IPS DF 4.7 (cell line): ENCODE measurements around the gene ATP1A4.
"Not testable (repeated sequence)": the region's sequence is repeated elsewhere in the genome, so short reads cannot be mapped to it uniquely, and the experiment has no call there.

ENCODE experiments used
- DNase-seq: peaks from one replicate; pipeline ENCODE4 v3.0.0-alpha.2; 2013; ENCODE audit warnings: low spot score; ENCODE audit errors: extremely low read depth

The ATP1A4 gene

DNA sequence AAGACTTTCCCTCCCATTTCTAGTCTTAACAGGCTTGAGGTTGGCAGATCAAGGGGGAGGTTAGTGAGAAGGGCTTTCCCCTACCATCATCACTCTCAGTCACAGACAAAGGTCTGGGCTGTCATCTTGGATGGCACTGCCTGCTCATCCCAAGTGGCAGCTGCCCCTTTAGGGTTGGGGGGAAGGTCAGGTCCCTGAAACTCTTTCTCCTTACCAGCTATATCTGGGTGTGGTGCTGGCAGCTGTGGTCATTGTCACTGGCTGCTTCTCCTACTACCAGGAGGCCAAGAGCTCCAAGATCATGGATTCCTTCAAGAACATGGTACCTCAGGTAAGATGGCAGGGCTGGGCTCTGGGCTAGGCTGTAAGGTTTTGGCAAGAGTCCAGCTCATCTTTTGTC, 27.7 kb upstream of the ATP1A4 start:
- DNase-seq, result no peak

DNA sequence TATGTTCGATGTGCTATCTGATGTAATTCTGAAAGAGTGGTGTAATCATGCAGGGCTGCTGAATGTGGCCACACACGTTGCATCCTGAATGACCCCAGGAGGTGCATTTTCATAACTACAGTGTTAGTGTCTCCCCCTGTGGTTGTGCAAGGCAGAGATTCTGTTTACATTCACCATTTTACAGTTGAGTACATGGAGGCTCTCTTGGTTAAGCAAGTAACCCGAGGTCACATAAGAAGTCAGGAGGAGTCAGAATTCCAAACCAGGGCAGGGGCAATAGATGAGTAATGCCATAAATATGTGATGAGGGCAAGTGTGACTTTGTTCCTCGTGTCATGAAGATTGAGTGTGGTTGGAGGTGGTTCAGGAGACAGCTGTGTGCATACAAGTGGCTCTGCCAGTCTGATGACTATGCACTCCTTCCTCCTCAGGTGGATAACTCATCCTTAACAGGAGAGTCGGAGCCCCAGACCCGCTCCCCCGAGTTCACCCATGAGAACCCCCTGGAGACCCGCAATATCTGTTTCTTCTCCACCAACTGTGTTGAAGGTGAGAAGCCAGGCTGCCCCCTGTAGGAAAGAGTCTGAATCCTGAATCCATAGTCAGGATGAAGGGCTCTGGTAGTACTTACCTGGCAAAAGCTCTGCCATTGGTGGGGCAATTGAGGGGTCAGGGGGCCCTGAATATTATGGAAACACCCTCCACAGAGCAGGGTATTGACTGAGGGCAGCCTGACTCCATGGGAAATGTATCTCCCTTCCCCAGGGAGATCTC, 26.5 kb upstream of the ATP1A4 start:
- no peak for DNase-seq

- no peak for DNase-seq
Observed at GRCh38 chr1:160125746-160126145, 25.7 kb upstream of the ATP1A4 start.

GRCh38 chr1:160126342-160126741, 25.1 kb upstream of the ATP1A4 start:
- not testable (repeated sequence) for DNase-seq

- no peak for DNase-seq
Observed at GRCh38 chr1:160127381-160127780, 24.0 kb upstream of the ATP1A4 start.

DNA sequence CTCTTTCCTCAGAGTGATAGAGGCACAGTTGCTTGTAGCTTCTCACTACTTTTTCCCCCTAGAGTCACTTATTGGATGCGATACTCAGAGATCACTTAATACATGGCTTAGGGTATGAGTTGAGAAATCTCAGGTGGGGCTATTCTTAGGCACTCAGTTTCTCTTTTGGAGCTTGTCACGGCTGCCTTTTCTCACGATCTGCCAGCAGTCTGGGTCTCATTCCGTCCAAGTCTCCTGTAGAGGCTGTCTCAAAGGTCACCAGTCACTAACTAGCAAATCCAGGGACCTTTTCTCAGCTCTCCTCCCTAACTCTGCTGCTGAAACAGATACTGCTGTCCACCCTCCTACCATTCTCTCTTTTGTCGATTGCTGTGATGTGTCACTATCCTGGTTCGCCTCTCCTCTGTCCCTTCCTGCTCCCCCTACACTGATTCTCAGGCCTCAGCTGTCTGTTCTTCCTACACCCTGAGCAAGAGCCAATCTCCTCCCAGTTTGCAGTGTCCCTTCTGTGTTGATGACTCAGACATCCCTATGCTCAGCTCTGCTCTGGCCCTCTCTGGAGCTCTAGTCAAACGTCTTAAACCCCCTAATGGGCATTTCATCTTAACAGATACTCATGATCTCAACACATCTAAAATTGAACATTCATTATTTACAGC, 23.4 kb upstream of the ATP1A4 start:
- no peak for DNase-seq

DNA sequence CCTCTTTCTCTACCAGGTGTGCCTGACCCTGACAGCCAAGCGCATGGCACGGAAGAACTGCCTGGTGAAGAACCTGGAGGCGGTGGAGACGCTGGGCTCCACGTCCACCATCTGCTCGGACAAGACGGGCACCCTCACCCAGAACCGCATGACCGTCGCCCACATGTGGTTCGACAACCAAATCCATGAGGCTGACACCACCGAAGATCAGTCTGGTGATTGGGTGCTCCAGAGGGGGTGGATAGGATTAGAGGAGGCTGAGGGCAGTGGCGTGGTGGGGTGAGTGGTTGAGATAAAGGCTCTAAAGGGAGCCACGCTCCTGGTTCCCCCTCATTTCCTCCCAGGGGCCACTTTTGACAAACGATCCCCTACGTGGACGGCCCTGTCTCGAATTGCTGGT, 22.8 kb upstream of the ATP1A4 start:
- no peak for DNase-seq

GRCh38 chr1:160129046-160129445, 22.4 kb upstream of the ATP1A4 start:
- no peak for DNase-seq

GRCh38 chr1:160129558-160129957, 21.8 kb upstream of the ATP1A4 start:
- DNase-seq, result no peak

DNA sequence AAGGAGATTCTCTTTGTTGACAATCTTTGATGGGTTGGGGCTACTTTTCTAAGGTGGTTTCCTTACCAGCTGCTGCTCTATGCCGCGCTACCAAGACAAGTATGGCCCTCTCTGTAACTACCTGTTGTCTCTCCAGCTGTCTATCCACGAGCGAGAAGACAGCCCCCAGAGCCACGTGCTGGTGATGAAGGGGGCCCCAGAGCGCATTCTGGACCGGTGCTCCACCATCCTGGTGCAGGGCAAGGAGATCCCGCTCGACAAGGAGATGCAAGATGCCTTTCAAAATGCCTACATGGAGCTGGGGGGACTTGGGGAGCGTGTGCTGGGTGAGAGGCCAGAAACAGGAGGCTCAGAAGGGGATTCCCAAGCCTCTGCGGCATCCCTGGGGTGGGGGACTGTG, 21.4 kb upstream of the ATP1A4 start:
- no peak for DNase-seq

DNA sequence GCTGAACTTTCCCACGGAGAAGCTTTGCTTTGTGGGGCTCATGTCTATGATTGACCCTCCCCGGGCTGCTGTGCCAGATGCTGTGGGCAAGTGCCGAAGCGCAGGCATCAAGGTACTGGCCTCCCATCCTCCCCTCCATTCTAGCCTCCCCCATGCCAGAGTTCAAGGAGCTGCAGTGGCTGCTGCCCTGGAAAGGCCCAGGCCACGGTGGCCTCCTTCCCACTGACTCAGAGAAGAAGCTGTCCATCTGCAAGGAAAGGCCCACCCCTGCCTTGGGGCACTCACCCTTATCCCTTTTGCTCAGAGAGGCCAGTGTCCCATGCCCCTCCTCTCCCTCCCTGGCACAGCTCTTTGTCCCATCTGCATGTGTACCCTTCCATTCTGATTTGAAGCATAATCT, 20.9 kb upstream of the ATP1A4 start:
- no peak for DNase-seq

GRCh38 chr1:160130939-160131338, 20.5 kb upstream of the ATP1A4 start:
- DNase-seq, result no peak

- DNase-seq, result no peak
Observed at GRCh38 chr1:160131803-160132565, 19.4 kb upstream of the ATP1A4 start.

DNA sequence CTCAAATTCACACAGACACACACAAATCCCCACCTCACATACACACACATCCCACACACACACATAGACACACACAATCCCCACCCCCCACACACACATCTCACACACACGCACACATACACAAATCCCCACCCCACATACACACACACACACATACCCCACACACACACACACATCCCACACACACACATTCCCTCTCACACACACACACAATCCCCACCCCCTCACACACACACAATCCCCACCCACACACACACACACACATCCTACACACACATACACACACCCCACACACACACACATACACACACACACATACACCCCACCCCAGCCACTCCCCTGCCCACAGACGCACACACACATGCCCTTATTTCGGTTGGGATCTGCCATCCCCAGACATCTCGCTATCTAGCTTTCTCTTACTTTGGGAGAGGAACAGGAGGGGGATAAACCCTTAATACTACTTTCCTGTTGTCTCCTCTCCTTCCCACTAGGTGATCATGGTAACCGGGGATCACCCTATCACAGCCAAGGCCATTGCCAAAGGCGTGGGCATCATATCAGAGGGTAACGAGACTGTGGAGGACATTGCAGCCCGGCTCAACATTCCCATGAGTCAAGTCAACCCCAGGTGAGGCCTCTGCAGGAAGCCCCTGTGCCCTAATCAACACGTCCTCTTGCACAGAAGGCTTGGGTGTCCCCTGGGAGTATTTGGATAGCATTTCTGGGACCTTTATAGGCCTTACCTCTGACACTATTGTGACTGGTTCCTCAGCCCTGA, 17.2 kb upstream of the ATP1A4 start:
- DNase-seq, result no peak

DNA sequence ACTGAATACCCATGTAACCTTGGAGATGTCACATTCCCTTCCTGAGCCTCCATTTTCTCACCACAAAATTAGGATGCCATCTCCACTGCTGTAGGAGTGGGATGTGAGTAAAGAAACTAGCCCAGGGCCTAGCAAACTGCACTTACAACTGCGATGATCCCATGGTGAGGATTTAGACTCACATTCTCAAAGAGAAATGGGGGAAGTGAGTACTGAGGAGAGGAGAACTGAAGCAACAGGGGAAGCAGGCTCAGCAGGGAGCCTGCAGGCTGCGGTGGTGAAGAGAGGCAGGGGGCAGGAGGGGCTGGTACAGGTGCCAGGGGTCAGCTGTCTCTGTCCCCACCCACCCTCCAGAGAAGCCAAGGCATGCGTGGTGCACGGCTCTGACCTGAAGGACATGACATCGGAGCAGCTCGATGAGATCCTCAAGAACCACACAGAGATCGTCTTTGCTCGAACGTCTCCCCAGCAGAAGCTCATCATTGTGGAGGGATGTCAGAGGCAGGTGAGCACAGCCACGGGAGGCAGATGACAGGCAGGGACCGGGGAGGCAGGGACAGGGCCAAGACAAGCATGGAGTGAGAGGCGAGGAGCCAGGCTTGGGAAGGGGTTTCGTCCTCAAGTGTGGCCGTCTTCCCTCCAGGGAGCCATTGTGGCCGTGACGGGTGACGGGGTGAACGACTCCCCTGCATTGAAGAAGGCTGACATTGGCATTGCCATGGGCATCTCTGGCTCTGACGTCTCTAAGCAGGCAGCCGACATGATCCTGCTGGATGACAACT, 16.4 kb upstream of the ATP1A4 start:
- no peak for DNase-seq

DNA sequence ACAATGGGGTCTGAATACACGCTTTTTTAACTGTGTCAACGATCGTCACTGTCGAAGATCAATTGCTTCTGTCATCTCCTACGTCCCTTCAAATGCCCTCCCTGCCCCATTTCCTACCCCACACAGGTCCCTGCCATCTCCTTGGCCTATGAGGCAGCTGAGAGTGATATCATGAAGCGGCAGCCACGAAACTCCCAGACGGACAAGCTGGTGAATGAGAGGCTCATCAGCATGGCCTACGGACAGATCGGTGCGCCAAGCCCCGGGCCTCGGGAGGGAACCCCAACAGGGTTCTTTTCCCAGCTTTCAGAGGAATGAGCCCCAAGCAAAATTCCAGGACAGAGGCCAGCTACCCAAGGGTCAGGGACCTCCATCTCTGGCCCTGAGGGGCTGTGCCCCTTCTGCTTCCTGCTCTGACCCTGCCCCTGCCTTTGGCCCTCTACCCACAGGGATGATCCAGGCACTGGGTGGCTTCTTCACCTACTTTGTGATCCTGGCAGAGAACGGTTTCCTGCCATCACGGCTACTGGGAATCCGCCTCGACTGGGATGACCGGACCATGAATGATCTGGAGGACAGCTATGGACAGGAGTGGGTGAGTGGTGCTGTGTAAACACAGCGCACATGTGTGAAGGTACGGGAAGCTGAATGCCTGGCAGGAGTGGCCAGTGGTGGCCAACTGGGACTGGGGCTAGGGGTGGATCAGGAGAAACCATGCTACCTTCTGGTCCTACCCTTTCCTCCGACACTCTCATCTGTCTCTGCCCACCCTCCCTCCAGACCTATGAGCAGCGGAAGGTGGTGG, 15.1 kb upstream of the ATP1A4 start:
- DNase-seq, result no peak

- no peak for DNase-seq
Observed at GRCh38 chr1:160136926-160137200, 14.5 kb upstream of the ATP1A4 start.

- DNase-seq, result no peak
Observed at GRCh38 chr1:160137216-160137862, 14.1 kb upstream of the ATP1A4 start.

DNA sequence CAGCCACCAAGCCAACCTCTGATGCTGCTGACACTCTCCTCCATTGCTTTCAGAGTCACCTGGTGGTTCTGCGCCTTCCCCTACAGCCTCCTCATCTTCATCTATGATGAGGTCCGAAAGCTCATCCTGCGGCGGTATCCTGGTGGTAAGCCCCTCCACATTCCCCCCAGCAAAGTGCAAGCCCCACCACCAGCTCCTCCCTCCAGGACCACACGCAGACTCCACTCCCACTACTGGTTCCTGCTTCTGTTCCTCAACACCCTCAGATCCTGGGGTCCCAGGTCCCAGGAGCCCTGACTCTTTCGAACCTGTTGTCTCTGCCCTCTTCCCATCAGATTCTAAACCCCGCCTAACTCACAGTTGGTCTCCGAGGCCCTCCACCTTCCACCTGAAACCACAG, 11.6 kb upstream of the ATP1A4 start:
- DNase-seq, result no peak

DNA sequence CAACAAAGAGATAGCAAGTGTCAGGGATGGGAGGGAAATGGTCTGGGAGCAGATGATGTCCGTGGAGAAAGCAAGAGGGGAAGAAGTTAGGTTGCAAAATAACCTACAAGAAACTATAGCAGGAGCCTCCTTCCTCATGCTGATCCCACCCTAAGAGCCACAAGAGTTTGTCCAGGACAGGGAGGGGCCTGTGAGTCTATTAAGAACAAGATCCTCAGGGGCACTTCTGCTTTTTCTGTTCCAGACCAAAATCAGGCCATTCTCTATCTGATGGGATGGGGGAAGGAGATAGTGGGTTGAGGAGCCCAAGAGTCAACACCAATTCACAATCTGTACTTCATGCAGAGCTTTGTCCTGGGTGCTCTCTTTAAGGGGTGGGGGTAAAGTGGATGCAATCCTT, 7.7 kb upstream of the ATP1A4 start:
- DNase-seq, result no peak
